Natural killer cell (primary cell): Measurements from ENCODE around the gene CCNB3. TPM values are rescaled to one million over a fixed set of nuclear protein-coding genes. Genes with fewer than 3 reads are reported as not detected.
A peak's percentile ranks its signal among the peaks of the same experiment; 100 is the strongest.

Experiments
- ATAC-seq, 3 donors: fragments of 150-1000 bp in 2 of 3; fragments of 200-7000 bp in 1 of 3; cut with Tn5 transposase; 1 replicate in 1 of 3; 2 replicates in 2 of 3; pipeline ENCODE4 v1.10.0; 2021; ENCODE audit warnings: mild to moderate bottlenecking in 2 of 3, moderate library complexity in 2 of 3
- DNase-seq, 2 donors: peaks; one replicate each; pipeline versions ENCODE4 v3.0.0 to v3.0.0-alpha.2; 2013 to 2021; ENCODE audit warnings: mixed read lengths in 1 of 2
- H3K27ac ChIP-seq: one replicate; pipeline ENCODE4 v1.5.1; 2013; ENCODE audit warnings: mild to moderate bottlenecking, low read length
- H3K27me3 ChIP-seq: one replicate; pipeline ENCODE4 v1.6.1; 2013; ENCODE audit warnings: low read length; ENCODE audit not compliant: control insufficient read depth, insufficient read depth
- H3K36me3 ChIP-seq: one replicate; pipeline ENCODE4 v1.6.1; 2013; ENCODE audit warnings: low read length; ENCODE audit not compliant: control insufficient read depth, insufficient read depth
- H3K4me1 ChIP-seq: one replicate; pipeline ENCODE4 v1.6.1; 2013; ENCODE audit warnings: low read length; ENCODE audit not compliant: control insufficient read depth, insufficient read depth
- H3K4me3 ChIP-seq: one replicate; pipeline ENCODE4 v1.5.1; 2013; ENCODE audit warnings: low read length
- H3K9me3 ChIP-seq: one replicate; pipeline ENCODE4 v1.6.1; 2013; ENCODE audit warnings: low read length; ENCODE audit not compliant: control insufficient read depth, insufficient read depth
- H3K27ac Mint-ChIP-seq, 2 donors: one replicate each; pipeline ENCODE4 v1.8.0; 2022; ENCODE audit warnings: mild to moderate bottlenecking in 2 of 2, mixed read lengths in 2 of 2, moderate library complexity in 1 of 2
- H3K27me3 Mint-ChIP-seq, 2 donors: one replicate each; pipeline ENCODE4 v1.8.0; 2022; ENCODE audit warnings: low read depth in 2 of 2, mixed read lengths in 2 of 2
- H3K36me3 Mint-ChIP-seq: one replicate; pipeline ENCODE4 v1.8.0; 2022; ENCODE audit warnings: mixed read lengths
- H3K4me1 Mint-ChIP-seq, 2 donors: one replicate each; pipeline ENCODE4 v1.8.0; 2022; ENCODE audit warnings: mixed read lengths in 2 of 2
- H3K4me3 Mint-ChIP-seq: one replicate; pipeline ENCODE4 v1.8.0; 2022; ENCODE audit warnings: mild to moderate bottlenecking, moderate library complexity, mixed read lengths
- H3K9me3 Mint-ChIP-seq, 2 donors: one replicate each; pipeline ENCODE4 v1.8.0; 2022; ENCODE audit warnings: mixed read lengths in 2 of 2
- WGBS: methylation state at CpG from one replicate; pipeline ENCODE4 v1.1.7; 2013; ENCODE audit warnings: missing lambda C conversion rate; ENCODE audit not compliant: insufficient coverage; 5-methylcytosine and 5-hydroxymethylcytosine counted together
- intact Hi-C: fragments of 100-400 bp; cut with micrococcal nuclease; formaldehyde crosslinking; loops from one replicate; pipeline ENCODE4 v1.14.2; 2022
- total RNA-seq, 4 donors: library from RNA; stranded (reverse); fragments of 120-200 nt in 1 of 4; gene quantifications; one replicate each; pipeline versions ENCODE4 v1.2.3 to v1.2.4, GENCODE V29; 2013 to 2022
- TF ChIP-seq, protein P1 (sequence below): fragments of 200-600 bp; IDR thresholded peaks from one replicate; pipeline ENCODE4 v1.8.0; 2022; ENCODE audit warnings: antibody characterized with exemption

The CCNB3 gene, protein sequence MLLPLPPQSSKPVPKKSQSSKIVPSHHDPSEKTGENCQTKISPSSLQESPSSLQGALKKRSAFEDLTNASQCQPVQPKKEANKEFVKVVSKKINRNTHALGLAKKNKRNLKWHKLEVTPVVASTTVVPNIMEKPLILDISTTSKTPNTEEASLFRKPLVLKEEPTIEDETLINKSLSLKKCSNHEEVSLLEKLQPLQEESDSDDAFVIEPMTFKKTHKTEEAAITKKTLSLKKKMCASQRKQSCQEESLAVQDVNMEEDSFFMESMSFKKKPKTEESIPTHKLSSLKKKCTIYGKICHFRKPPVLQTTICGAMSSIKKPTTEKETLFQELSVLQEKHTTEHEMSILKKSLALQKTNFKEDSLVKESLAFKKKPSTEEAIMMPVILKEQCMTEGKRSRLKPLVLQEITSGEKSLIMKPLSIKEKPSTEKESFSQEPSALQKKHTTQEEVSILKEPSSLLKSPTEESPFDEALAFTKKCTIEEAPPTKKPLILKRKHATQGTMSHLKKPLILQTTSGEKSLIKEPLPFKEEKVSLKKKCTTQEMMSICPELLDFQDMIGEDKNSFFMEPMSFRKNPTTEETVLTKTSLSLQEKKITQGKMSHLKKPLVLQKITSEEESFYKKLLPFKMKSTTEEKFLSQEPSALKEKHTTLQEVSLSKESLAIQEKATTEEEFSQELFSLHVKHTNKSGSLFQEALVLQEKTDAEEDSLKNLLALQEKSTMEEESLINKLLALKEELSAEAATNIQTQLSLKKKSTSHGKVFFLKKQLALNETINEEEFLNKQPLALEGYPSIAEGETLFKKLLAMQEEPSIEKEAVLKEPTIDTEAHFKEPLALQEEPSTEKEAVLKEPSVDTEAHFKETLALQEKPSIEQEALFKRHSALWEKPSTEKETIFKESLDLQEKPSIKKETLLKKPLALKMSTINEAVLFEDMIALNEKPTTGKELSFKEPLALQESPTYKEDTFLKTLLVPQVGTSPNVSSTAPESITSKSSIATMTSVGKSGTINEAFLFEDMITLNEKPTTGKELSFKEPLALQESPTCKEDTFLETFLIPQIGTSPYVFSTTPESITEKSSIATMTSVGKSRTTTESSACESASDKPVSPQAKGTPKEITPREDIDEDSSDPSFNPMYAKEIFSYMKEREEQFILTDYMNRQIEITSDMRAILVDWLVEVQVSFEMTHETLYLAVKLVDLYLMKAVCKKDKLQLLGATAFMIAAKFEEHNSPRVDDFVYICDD (N-terminal part only)
- total RNA-seq = 1 to 10 TPM; 3.4 to 8.7 (median 4.3) TPM
- total RNA-seq (2013) = 3.1 TPM

DNA sequence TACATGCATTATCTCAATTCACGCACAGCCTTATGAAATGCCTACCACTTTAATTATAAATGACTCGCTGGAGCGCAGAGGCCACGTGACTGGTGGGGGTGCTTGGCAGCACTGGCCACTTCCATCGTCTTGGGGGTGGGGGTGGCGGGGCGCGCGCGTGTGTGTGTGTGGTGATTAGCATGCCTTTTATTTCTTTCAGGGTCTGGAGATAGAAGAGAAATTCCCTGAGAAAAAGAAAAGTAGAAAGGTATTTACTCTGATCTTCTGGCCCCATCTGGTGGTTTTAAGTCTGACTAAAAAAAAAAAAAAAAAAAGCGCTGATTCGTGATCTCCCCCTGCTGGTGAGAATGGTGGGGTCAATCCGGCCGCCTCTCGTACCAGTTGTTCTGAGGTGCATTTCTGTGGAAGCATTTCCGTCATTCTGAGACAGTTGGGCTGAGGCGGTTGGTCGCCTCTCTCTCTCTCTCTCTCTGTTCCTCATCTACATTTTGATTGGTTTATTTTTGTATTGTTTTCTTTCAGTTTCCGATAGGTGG, at the start of gene CCNB3:
CCNB3 (plus strand) TSS at position 402 of the 536 bp plus-strand sequence. CDS start 80,399 bp downstream, outside the sequence.
- peaks cover 3 to 9% of the 10 kb centered on the region in 2 donors for H3K27me3 Mint-ChIP-seq
- TF ChIP-seq, protein P1, sequence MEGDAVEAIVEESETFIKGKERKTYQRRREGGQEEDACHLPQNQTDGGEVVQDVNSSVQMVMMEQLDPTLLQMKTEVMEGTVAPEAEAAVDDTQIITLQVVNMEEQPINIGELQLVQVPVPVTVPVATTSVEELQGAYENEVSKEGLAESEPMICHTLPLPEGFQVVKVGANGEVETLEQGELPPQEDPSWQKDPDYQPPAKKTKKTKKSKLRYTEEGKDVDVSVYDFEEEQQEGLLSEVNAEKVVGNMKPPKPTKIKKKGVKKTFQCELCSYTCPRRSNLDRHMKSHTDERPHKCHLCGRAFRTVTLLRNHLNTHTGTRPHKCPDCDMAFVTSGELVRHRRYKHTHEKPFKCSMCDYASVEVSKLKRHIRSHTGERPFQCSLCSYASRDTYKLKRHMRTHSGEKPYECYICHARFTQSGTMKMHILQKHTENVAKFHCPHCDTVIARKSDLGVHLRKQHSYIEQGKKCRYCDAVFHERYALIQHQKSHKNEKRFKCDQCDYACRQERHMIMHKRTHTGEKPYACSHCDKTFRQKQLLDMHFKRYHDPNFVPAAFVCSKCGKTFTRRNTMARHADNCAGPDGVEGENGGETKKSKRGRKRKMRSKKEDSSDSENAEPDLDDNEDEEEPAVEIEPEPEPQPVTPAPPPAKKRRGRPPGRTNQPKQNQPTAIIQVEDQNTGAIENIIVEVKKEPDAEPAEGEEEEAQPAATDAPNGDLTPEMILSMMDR = peak; percentile 53
- H3K4me1 ChIP-seq = peaks cover 12% of the 10 kb centered on the region
- H3K36me3 Mint-ChIP-seq = no peaks in the 10 kb centered on the region
- peak within 1 kb of the TSS; percentile 22 for H3K4me3 ChIP-seq
- H3K36me3 ChIP-seq = no peaks in the 10 kb centered on the region
- peak within 1 kb of the TSS; percentile 77 for H3K4me3 Mint-ChIP-seq
- 0% methylated on average over 7 of the region's 19 CpGs for WGBS
- H3K27ac Mint-ChIP-seq = peak within 1 kb of the TSS; percentile 89 to 95
- peaks cover 7 to 18% of the 10 kb centered on the region in 2 donors for H3K4me1 Mint-ChIP-seq
- ATAC-seq (peak; percentile 94 to 97 (median 96)), DNase-seq (peak; percentile 58 to 87)
- H3K9me3 Mint-ChIP-seq = no peaks in the 10 kb centered on the region
- peak within 1 kb of the TSS; percentile 72 for H3K27ac ChIP-seq
- H3K27me3 ChIP-seq = no peaks in the 10 kb centered on the region
- intact Hi-C loops = no loop called here
- no peaks in the 10 kb centered on the region for H3K9me3 ChIP-seq

DNA sequence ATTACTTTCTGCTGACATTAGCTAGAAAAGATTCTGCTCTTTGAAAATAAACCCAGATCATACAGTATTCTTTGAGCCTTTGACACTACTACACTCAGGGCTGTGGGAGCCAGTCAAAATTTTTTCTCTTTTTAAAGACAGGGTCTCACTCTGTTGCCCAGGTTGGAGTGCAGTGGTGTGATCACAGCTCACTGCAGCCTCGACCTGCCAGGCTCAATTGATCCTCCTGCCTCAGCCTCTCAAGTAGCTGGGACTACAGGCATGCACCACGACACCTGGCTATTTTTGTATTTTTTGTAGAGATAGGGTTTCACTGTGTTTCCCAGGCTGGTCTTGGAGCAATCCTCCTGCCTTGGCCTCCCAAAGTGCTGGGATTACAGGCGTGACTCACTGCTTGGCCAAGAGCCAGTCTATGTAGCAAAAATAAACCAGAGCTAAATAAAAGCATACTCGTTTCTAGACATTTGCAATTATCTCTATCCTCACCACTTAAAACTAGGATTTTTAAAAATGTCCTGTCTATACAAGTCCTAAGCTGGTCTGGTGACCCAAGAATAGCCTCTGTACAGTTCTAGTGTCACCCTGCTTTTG, 46.9 kb upstream of the CCNB3 start:
- ATAC-seq (no peak), DNase-seq (no peak)
- intact Hi-C loops = no loop called here
- no peaks in the 10 kb centered on the region for H3K4me1 Mint-ChIP-seq
- H3K27me3 Mint-ChIP-seq = peaks cover 0 to 7% of the 10 kb centered on the region in 2 donors
- no peaks in the 10 kb centered on the region for H3K27me3 ChIP-seq
- H3K4me1 ChIP-seq = no peaks in the 10 kb centered on the region
- H3K4me3 ChIP-seq = no peak overlapping the region
- H3K4me3 Mint-ChIP-seq = no peak overlapping the region
- H3K36me3 ChIP-seq = no peaks in the 10 kb centered on the region
- no peak overlapping the region for H3K27ac Mint-ChIP-seq
- 81% methylated on average over 4 of the region's 4 CpGs for WGBS
- H3K27ac ChIP-seq = no peak overlapping the region
- TF ChIP-seq, protein P1 = no peak
- no peaks in the 10 kb centered on the region for H3K36me3 Mint-ChIP-seq
- H3K9me3 ChIP-seq = no peaks in the 10 kb centered on the region
- H3K9me3 Mint-ChIP-seq = no peaks in the 10 kb centered on the region

DNA sequence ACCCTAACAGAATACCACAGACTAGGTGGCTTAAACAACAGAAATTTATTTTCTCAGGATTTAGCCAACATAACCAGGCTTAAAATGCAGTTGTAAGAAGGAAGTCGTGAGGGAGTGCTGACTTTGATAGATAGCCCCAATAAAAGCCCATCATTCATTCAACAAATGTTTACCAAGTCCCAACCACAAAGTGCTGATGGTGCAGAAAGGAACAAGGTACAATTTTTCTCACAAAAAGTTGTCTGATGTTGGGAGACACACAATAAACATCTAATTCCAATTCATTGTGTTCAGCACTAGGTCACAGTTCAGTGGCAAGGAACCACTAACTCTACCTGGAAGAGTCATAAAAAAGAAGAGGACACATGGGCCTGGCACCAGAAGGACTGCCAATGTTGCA, 46.0 kb upstream of the CCNB3 start:
- Mint-ChIP-seq H3K9me3 (no peaks in the 10 kb centered on the region), H3K27me3 (peaks cover 0 to 7% of the 10 kb centered on the region in 2 donors), H3K36me3 (no peaks in the 10 kb centered on the region), H3K4me1 (no peaks in the 10 kb centered on the region), H3K27ac (no peak overlapping the region), H3K4me3 (no peak overlapping the region)
- no peaks in the 10 kb centered on the region for H3K4me1 ChIP-seq
- H3K27me3 ChIP-seq = no peaks in the 10 kb centered on the region
- H3K9me3 ChIP-seq = no peaks in the 10 kb centered on the region
- intact Hi-C loops = no loop called here
- no peak overlapping the region for H3K4me3 ChIP-seq
- no peak for DNase-seq
- WGBS = no CpG with 5 or more reads among the region's 1 CpG
- TF ChIP-seq, protein P1 = no peak
- H3K36me3 ChIP-seq = no peaks in the 10 kb centered on the region
- no peak for ATAC-seq
- H3K27ac ChIP-seq = no peak overlapping the region
